HG02938 (cell line): ENCODE results near the gene RPL15.

ENCODE experiments used
- ATAC-seq: cut with Tn5 transposase; IDR thresholded peaks from one replicate; pipeline ENCODE4 v1.9.1; 2021; ENCODE audit warnings: mild to moderate bottlenecking, moderate library complexity; ENCODE audit not compliant: unreplicated experiment

Gene RPL15

GRCh38 chr3:23959135-23959900 lies 42.4 kb downstream of the RPL15 start:
- ATAC-seq, result no peak

- ATAC-seq, result no peak
Measured at GRCh38 chr3:23960649-23961048, 43.7 kb downstream of the RPL15 start.

GRCh38 chr3:23961066-23961465 lies 44.1 kb downstream of the RPL15 start:
- no peak for ATAC-seq

GRCh38 chr3:23961913-23962312 lies 45.0 kb downstream of the RPL15 start:
- no peak for ATAC-seq

GRCh38 chr3:23964537-23965235 lies 47.8 kb downstream of the RPL15 start:
- ATAC-seq, result no peak

GRCh38 chr3:23966328-23966727 lies 49.4 kb downstream of the RPL15 start:
- ATAC-seq, result no peak

GRCh38 chr3:23968463-23969184 lies 51.7 kb downstream of the RPL15 start:
- ATAC-seq, result no peak

GRCh38 chr3:23969393-23969792 lies 52.5 kb downstream of the RPL15 start:
- ATAC-seq, result no peak
